GM12878 (cell line): ENCODE results near the gene VPS16.

Experiments used
- MEF2B ChIP-seq: fragments of 450-650 bp; IDR thresholded peaks from 2 replicates; pipeline ENCODE4 v1.6.1; 2018; ENCODE audit warnings: mild to moderate bottlenecking, moderate library complexity; ENCODE audit not compliant: partially characterized antibody, poor library complexity, severe bottlenecking
- POLR2A ChIP-seq: IDR thresholded peaks from 2 replicates; pipeline ENCODE4 v1.6.1; 2011; ENCODE audit warnings: low read depth, mild to moderate bottlenecking, low read length
- YY1 ChIP-seq: IDR thresholded peaks from 2 replicates; pipeline ENCODE4 v1.6.1; 2011; ENCODE audit warnings: low read depth, mild to moderate bottlenecking, low read length

DNA sequence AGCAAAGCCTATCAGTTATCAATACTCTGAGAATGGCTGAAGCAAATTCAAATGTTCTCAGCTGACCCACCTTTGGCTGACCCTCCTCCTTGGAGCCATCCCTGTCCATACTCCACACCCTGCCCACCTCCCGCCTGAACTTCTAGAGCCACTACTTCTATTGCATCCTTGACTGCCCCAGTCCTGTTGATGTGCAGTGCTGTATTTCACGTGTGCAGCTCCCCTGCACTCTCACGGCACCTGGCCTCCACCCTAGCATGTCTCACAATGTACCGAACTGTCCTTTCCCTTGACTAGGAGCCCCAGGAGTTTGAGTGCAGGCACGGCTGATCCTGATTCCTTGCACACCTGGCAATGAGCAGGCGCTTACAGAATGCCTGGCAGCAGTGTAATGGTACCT is 47.1 kb upstream of the VPS16 start:
- TF ChIP-seq MEF2B (no peak), POLR2A (no peak), YY1 (no peak)
